Loucy (cell line): ENCODE data around the gene HOXD4.

ENCODE experiments used
- H2AFZ ChIP-seq: fragments of 200-600 bp; sonication (generic); 2 replicates; pipeline ENCODE4 v1.6.0; 2016; ENCODE audit warnings: antibody characterized with exemption, mild to moderate bottlenecking, low read length, moderate library complexity
- H3F3A ChIP-seq: fragments of 200-600 bp; 2 replicates; pipeline ENCODE4 v1.6.0; 2016; ENCODE audit warnings: antibody characterized with exemption, low read depth, mild to moderate bottlenecking
- H3K27me3 ChIP-seq: fragments of 200-600 bp; sonication (generic); 2 replicates; pipeline ENCODE4 v1.6.1; 2014; ENCODE audit warnings: low read length, mild to moderate bottlenecking; ENCODE audit not compliant: insufficient read depth, poor library complexity, severe bottlenecking
- H3K36me3 ChIP-seq: fragments of 200-600 bp; sonication (generic); 2 replicates; pipeline ENCODE4 v1.6.1; 2016; ENCODE audit warnings: low read length; ENCODE audit not compliant: insufficient read depth
- H3K4me1 ChIP-seq: fragments of 200-600 bp; sonication (generic); 2 replicates; pipeline ENCODE4 v1.5.1; 2014; ENCODE audit warnings: low read length, mild to moderate bottlenecking; ENCODE audit not compliant: insufficient read depth, poor library complexity, severe bottlenecking
- H3K4me2 ChIP-seq: fragments of 200-600 bp; sonication (generic); 2 replicates; pipeline ENCODE4 v1.6.0; 2014; ENCODE audit warnings: antibody characterized with exemption, low read length, low read depth, mild to moderate bottlenecking; ENCODE audit not compliant: poor library complexity, severe bottlenecking
- H3K4me3 ChIP-seq: fragments of 200-600 bp; sonication (generic); 2 replicates; pipeline ENCODE4 v1.5.1; 2014; ENCODE audit warnings: low read length, mild to moderate bottlenecking, mixed read lengths; ENCODE audit not compliant: poor library complexity, severe bottlenecking
- H3K79me2 ChIP-seq: fragments of 200-600 bp; sonication (generic); 2 replicates; pipeline ENCODE4 v1.6.1; 2014; ENCODE audit warnings: low read length; ENCODE audit not compliant: insufficient read depth
- H3K9ac ChIP-seq: fragments of 200-600 bp; sonication (generic); 2 replicates; pipeline ENCODE4 v1.6.0; 2014; ENCODE audit warnings: mild to moderate bottlenecking, low read depth, low read length, moderate library complexity; ENCODE audit not compliant: poor library complexity, severe bottlenecking
- H3K9me2 ChIP-seq: fragments of 200-600 bp; sonication (generic); replicated peaks from 2 replicates; pipeline ENCODE4 v1.6.1; 2016; ENCODE audit warnings: low read depth, low read length, mixed read lengths
- H3K9me3 ChIP-seq: fragments of 200-600 bp; sonication (generic); 2 replicates; pipeline ENCODE4 v1.6.1; 2014; ENCODE audit warnings: mild to moderate bottlenecking, antibody characterized with exemption, low read length, low read depth; ENCODE audit not compliant: insufficient read depth
- H4K20me1 ChIP-seq: fragments of 200-600 bp; sonication (generic); 2 replicates; pipeline ENCODE4 v1.6.0; 2014; ENCODE audit warnings: antibody characterized with exemption, low read length, mild to moderate bottlenecking; ENCODE audit not compliant: insufficient read depth, poor library complexity, severe bottlenecking
- CTCF ChIP-seq: fragments of 200-600 bp; sonication (generic); conservative IDR thresholded peaks from 2 replicates; pipeline ENCODE4 v1.5.1; 2014; ENCODE audit warnings: mild to moderate bottlenecking, antibody characterized with exemption, low read length
- EZH2phosphoT487 ChIP-seq: fragments of 200-600 bp; IDR thresholded peaks from 2 replicates; pipeline ENCODE4 v1.6.1; 2018; ENCODE audit warnings: antibody characterized with exemption, mild to moderate bottlenecking, moderate library complexity, borderline replicate concordance

Gene HOXD4

GRCh38 chr2:176146101-176146500 is 5.2 kb upstream of the HOXD4 start:
- Histone ChIP-seq H4K20me1 (no peaks in the 10 kb centered on the region), H3F3A (no peaks in the 10 kb centered on the region), H2AFZ (no peak overlapping the region), H3K79me2 (no peaks in the 10 kb centered on the region), H3K9me2 (no peaks in the 10 kb centered on the region), H3K9ac (no peak overlapping the region), H3K4me1 (no peaks in the 10 kb centered on the region), H3K4me3 (no peak overlapping the region), H3K36me3 (no peaks in the 10 kb centered on the region), H3K4me2 (no peak overlapping the region), H3K9me3 (no peaks in the 10 kb centered on the region), H3K27me3 (no peaks in the 10 kb centered on the region)
- TF ChIP-seq EZH2phosphoT487, result no peak
- TF ChIP-seq CTCF, result no peak

GRCh38 chr2:176146645-176147044 is 4.7 kb upstream of the HOXD4 start:
- Histone ChIP-seq H3K36me3 (no peaks in the 10 kb centered on the region), H2AFZ (no peak overlapping the region), H3K4me1 (no peaks in the 10 kb centered on the region), H3K9me2 (no peaks in the 10 kb centered on the region), H3K27me3 (no peaks in the 10 kb centered on the region), H3K9ac (no peak overlapping the region), H3K9me3 (no peaks in the 10 kb centered on the region), H3K79me2 (no peaks in the 10 kb centered on the region), H3F3A (no peaks in the 10 kb centered on the region), H3K4me2 (no peak overlapping the region), H4K20me1 (no peaks in the 10 kb centered on the region), H3K4me3 (no peak overlapping the region)
- TF ChIP-seq EZH2phosphoT487, result no peak
- no peak for TF ChIP-seq CTCF

- Histone ChIP-seq H4K20me1 (no peaks in the 10 kb centered on the region), H3K9ac (no peak overlapping the region), H3K4me2 (no peak overlapping the region), H3K9me2 (no peaks in the 10 kb centered on the region), H3K36me3 (no peaks in the 10 kb centered on the region), H3K9me3 (no peaks in the 10 kb centered on the region), H3K4me3 (no peak overlapping the region), H3K27me3 (no peaks in the 10 kb centered on the region), H3K4me1 (no peaks in the 10 kb centered on the region), H2AFZ (no peak overlapping the region), H3K79me2 (no peaks in the 10 kb centered on the region), H3F3A (no peaks in the 10 kb centered on the region)
- TF ChIP-seq CTCF, result no peak
- no peak for TF ChIP-seq EZH2phosphoT487
These were observed 4.0 kb upstream of the HOXD4 start for GRCh38 chr2:176147210-176147799.
